ENCODE results near the gene FCHSD2. TPM values are rescaled to one million over a fixed set of nuclear protein-coding genes. Genes with fewer than 3 reads are reported as not detected.
"Not testable (repeated sequence)": the region's sequence is repeated elsewhere in the genome, so short reads cannot be mapped to it uniquely, and the experiment has no call there.

FCHSD2 gene
- total RNA-seq, 1 experiment from 2014 or later: 11.0 TPM

GRCh38 chr11:72925656-72926055 is 216.5 kb downstream of the FCHSD2 start:
- no peak for DNase-seq (ENCODE audit: low spot score)
- in situ Hi-C loops (cut with HindIII; ENCODE audit: low sequenced_read_pairs): no loop called here

GRCh38 chr11:72924568-72925190 is 217.4 kb downstream of the FCHSD2 start:
- peak; percentile 13 for DNase-seq (ENCODE audit: low spot score)
- in situ Hi-C loops (cut with HindIII; ENCODE audit: low sequenced_read_pairs): no loop called here

- peak; percentile 23 for DNase-seq (ENCODE audit: low spot score)
- in situ Hi-C loops (cut with HindIII; ENCODE audit: low sequenced_read_pairs): no loop called here
These were observed 220.9 kb downstream of the FCHSD2 start for GRCh38 chr11:72921028-72921716.

- in situ Hi-C loops (cut with HindIII; ENCODE audit: low sequenced_read_pairs): no loop called here
- DNase-seq (ENCODE audit: low spot score): no peak
These were observed 222.1 kb downstream of the FCHSD2 start for GRCh38 chr11:72920001-72920400.

- in situ Hi-C loops (cut with HindIII; ENCODE audit: low sequenced_read_pairs): no loop called here
- DNase-seq (ENCODE audit: low spot score): no peak
These were observed 223.3 kb downstream of the FCHSD2 start for GRCh38 chr11:72918851-72919250.

GRCh38 chr11:72912253-72912652 is 229.9 kb downstream of the FCHSD2 start:
- no peak for DNase-seq (ENCODE audit: low spot score)
- in situ Hi-C loops (cut with HindIII; ENCODE audit: low sequenced_read_pairs): no loop called here

- in situ Hi-C loops (cut with HindIII; ENCODE audit: low sequenced_read_pairs); DNase-seq (ENCODE audit: low spot score): not testable (repeated sequence)
These were observed 232.3 kb downstream of the FCHSD2 start for GRCh38 chr11:72909558-72910388.

GRCh38 chr11:72908032-72908676 is 234.0 kb downstream of the FCHSD2 start:
- DNase-seq (ENCODE audit: low spot score): no peak
- in situ Hi-C loops (cut with HindIII; ENCODE audit: low sequenced_read_pairs): no loop called here

- in situ Hi-C loops (cut with HindIII; ENCODE audit: low sequenced_read_pairs): no loop called here
- DNase-seq (ENCODE audit: low spot score): no peak
These were observed 238.1 kb downstream of the FCHSD2 start for GRCh38 chr11:72904016-72904415.

GRCh38 chr11:72901374-72901773 is 240.7 kb downstream of the FCHSD2 start:
- in situ Hi-C loops (cut with HindIII; ENCODE audit: low sequenced_read_pairs): no loop called here
- DNase-seq (ENCODE audit: low spot score): no peak

- DNase-seq (ENCODE audit: low spot score): no peak
- in situ Hi-C loops (cut with HindIII; ENCODE audit: low sequenced_read_pairs): no loop called here
These were observed 242.1 kb downstream of the FCHSD2 start for GRCh38 chr11:72900013-72900412.

GRCh38 chr11:72899238-72899637 is 242.9 kb downstream of the FCHSD2 start:
- no peak for DNase-seq (ENCODE audit: low spot score)
- in situ Hi-C loops (cut with HindIII; ENCODE audit: low sequenced_read_pairs): no loop called here

GRCh38 chr11:72897506-72897905 is 244.6 kb downstream of the FCHSD2 start:
- no peak for DNase-seq (ENCODE audit: low spot score)
- in situ Hi-C loops (cut with HindIII; ENCODE audit: low sequenced_read_pairs): no loop called here

- DNase-seq (ENCODE audit: low spot score): no peak
- in situ Hi-C loops (cut with HindIII; ENCODE audit: low sequenced_read_pairs): no loop called here
These were observed 245.7 kb downstream of the FCHSD2 start for GRCh38 chr11:72896431-72896830.

GRCh38 chr11:72890881-72891280 is 251.2 kb downstream of the FCHSD2 start:
- DNase-seq (ENCODE audit: low spot score): no peak
- in situ Hi-C loops (cut with HindIII; ENCODE audit: low sequenced_read_pairs): no loop called here

- in situ Hi-C loops (cut with HindIII; ENCODE audit: low sequenced_read_pairs): no loop called here
- no peak for DNase-seq (ENCODE audit: low spot score)
These were observed 255.5 kb downstream of the FCHSD2 start for GRCh38 chr11:72886619-72887018.

GRCh38 chr11:72885749-72886609 is 256.1 kb downstream of the FCHSD2 start:
- no peak for DNase-seq (ENCODE audit: low spot score)
- in situ Hi-C loops (cut with HindIII; ENCODE audit: low sequenced_read_pairs): no loop called here

- in situ Hi-C loops (cut with HindIII; ENCODE audit: low sequenced_read_pairs): no loop called here
- DNase-seq (ENCODE audit: low spot score): no peak
These were observed 266.0 kb downstream of the FCHSD2 start for GRCh38 chr11:72876147-72876546.

GRCh38 chr11:72875736-72876135 is 266.4 kb downstream of the FCHSD2 start:
- in situ Hi-C loops (cut with HindIII; ENCODE audit: low sequenced_read_pairs): no loop called here

More at GRCh38 chr11:72875736-72876135, 266.4 kb downstream of the FCHSD2 start:
- no peak for DNase-seq (ENCODE audit: low spot score)
